Mononuclear cell (primary cell): ENCODE results near the gene BOK. TPM values are rescaled to one million over a fixed set of nuclear protein-coding genes. Genes with fewer than 3 reads are reported as not detected.
"Not testable (repeated sequence)": the region's sequence is repeated elsewhere in the genome, so short reads cannot be mapped to it uniquely, and the experiment has no call there.

ENCODE experiments used
- H3K27me3 ChIP-seq: 2 replicates; pipeline ENCODE4 v1.6.0; 2011; ENCODE audit warnings: low read length, control low read depth; ENCODE audit not compliant: insufficient read depth
- H3K4me1 ChIP-seq: 2 replicates; pipeline ENCODE4 v1.5.1; 2011; ENCODE audit warnings: mild to moderate bottlenecking, low read length, control low read depth; ENCODE audit not compliant: insufficient read depth
- H3K4me3 ChIP-seq: 2 replicates; pipeline ENCODE4 v1.5.1; 2011; ENCODE audit warnings: mild to moderate bottlenecking, low read length, moderate library complexity
- H3K9me3 ChIP-seq: 2 replicates; pipeline ENCODE4 v1.5.1; 2011; ENCODE audit warnings: low read depth, mild to moderate bottlenecking, control low read depth, low read length
- total RNA-seq: library from RNA; depleted of rRNA; stranded (reverse); fragments of >200 nt; gene quantifications from one replicate; pipeline ENCODE4 v1.2.3, GENCODE V29; 2012

BOK gene
- total RNA-seq, 1 donor, result 0.52 TPM

GRCh38 chr2:241590496-241591455 lies 32.2 kb downstream of the BOK start:
- not testable (repeated sequence) for H3K27me3 ChIP-seq, H3K4me1 ChIP-seq, H3K4me3 ChIP-seq
- peaks cover 14% of the 10 kb centered on the region for H3K9me3 ChIP-seq

GRCh38 chr2:241592126-241592845 lies 33.7 kb downstream of the BOK start:
- no peaks in the 10 kb centered on the region for H3K4me1 ChIP-seq
- no peaks in the 10 kb centered on the region for H3K27me3 ChIP-seq

GRCh38 chr2:241593271-241593670 lies 34.7 kb downstream of the BOK start:
- H3K9me3 ChIP-seq, result no peaks in the 10 kb centered on the region
- H3K4me1 ChIP-seq, result no peaks in the 10 kb centered on the region
- H3K4me3 ChIP-seq, result no peak overlapping the region

More at GRCh38 chr2:241592126-241592845, 33.7 kb downstream of the BOK start:
- peaks cover 2% of the 10 kb centered on the region for H3K9me3 ChIP-seq
- no peak overlapping the region for H3K4me3 ChIP-seq

GRCh38 chr2:241595600-241596140 lies 37.1 kb downstream of the BOK start:
- H3K9me3 ChIP-seq, result no peaks in the 10 kb centered on the region
- H3K4me1 ChIP-seq, result no peaks in the 10 kb centered on the region
- H3K27me3 ChIP-seq, result no peaks in the 10 kb centered on the region
- no peak overlapping the region for H3K4me3 ChIP-seq

More at GRCh38 chr2:241593271-241593670, 34.7 kb downstream of the BOK start:
- no peaks in the 10 kb centered on the region for H3K27me3 ChIP-seq

- no peaks in the 10 kb centered on the region for H3K4me1 ChIP-seq
These were observed 39.0 kb downstream of the BOK start for GRCh38 chr2:241597561-241597960.

GRCh38 chr2:241598061-241598460 lies 39.5 kb downstream of the BOK start:
- Histone ChIP-seq H3K9me3 (no peaks in the 10 kb centered on the region), H3K27me3 (no peaks in the 10 kb centered on the region), H3K4me1 (no peaks in the 10 kb centered on the region), H3K4me3 (no peak overlapping the region)

More at GRCh38 chr2:241597561-241597960, 39.0 kb downstream of the BOK start:
- Histone ChIP-seq H3K4me3 (no peak overlapping the region), H3K27me3 (no peaks in the 10 kb centered on the region), H3K9me3 (no peaks in the 10 kb centered on the region)

- Histone ChIP-seq H3K4me1 (no peaks in the 10 kb centered on the region), H3K4me3 (no peak overlapping the region), H3K9me3 (no peaks in the 10 kb centered on the region), H3K27me3 (no peaks in the 10 kb centered on the region)
These were observed 39.9 kb downstream of the BOK start for GRCh38 chr2:241598487-241598886.

- no peaks in the 10 kb centered on the region for H3K9me3 ChIP-seq
- no peak overlapping the region for H3K4me3 ChIP-seq
- H3K27me3 ChIP-seq, result no peaks in the 10 kb centered on the region
- no peaks in the 10 kb centered on the region for H3K4me1 ChIP-seq
These were observed 41.1 kb downstream of the BOK start for GRCh38 chr2:241599615-241600014.

GRCh38 chr2:241601841-241602240 lies 43.3 kb downstream of the BOK start:
- Histone ChIP-seq H3K27me3 (no peaks in the 10 kb centered on the region), H3K9me3 (no peaks in the 10 kb centered on the region), H3K4me3 (no peak overlapping the region), H3K4me1 (no peaks in the 10 kb centered on the region)

- Histone ChIP-seq H3K9me3 (no peaks in the 10 kb centered on the region), H3K4me3 (no peak overlapping the region), H3K4me1 (no peaks in the 10 kb centered on the region), H3K27me3 (no peaks in the 10 kb centered on the region)
These were observed 44.2 kb downstream of the BOK start for GRCh38 chr2:241602720-241603119.

GRCh38 chr2:241603686-241604085 lies 45.1 kb downstream of the BOK start:
- no peaks in the 10 kb centered on the region for H3K9me3 ChIP-seq
- peaks cover 3% of the 10 kb centered on the region for H3K4me1 ChIP-seq
- no peak overlapping the region for H3K4me3 ChIP-seq

GRCh38 chr2:241606186-241606585 lies 47.6 kb downstream of the BOK start:
- H3K4me1 ChIP-seq, result peaks cover 25% of the 10 kb centered on the region
- H3K9me3 ChIP-seq, result no peaks in the 10 kb centered on the region
- H3K27me3 ChIP-seq, result no peaks in the 10 kb centered on the region
- no peak overlapping the region for H3K4me3 ChIP-seq

More at GRCh38 chr2:241603686-241604085, 45.1 kb downstream of the BOK start:
- no peaks in the 10 kb centered on the region for H3K27me3 ChIP-seq

GRCh38 chr2:241607162-241607885 lies 48.8 kb downstream of the BOK start:
- Histone ChIP-seq H3K9me3 (no peaks in the 10 kb centered on the region), H3K4me3 (no peak overlapping the region), H3K4me1 (peaks cover 25% of the 10 kb centered on the region), H3K27me3 (no peaks in the 10 kb centered on the region)

GRCh38 chr2:241608881-241609280 lies 50.3 kb downstream of the BOK start:
- H3K27me3 ChIP-seq, result no peaks in the 10 kb centered on the region
- H3K4me1 ChIP-seq, result peaks cover 25% of the 10 kb centered on the region
- H3K9me3 ChIP-seq, result no peaks in the 10 kb centered on the region
- no peak overlapping the region for H3K4me3 ChIP-seq
